HepG2 (cell line): ENCODE measurements around the gene RSPH9. TPM values are rescaled to one million over a fixed set of nuclear protein-coding genes. Genes with fewer than 3 reads are reported as not detected.

ENCODE experiments used
- ATAC-seq: fragments of 200-7000 bp; cut with Tn5 transposase; 3 replicates; pipeline ENCODE4 v1.9.1; 2020; ENCODE audit warnings: mild to moderate bottlenecking, moderate library complexity
- BruUV-seq: library from RNA; stranded (reverse); fragments of 400-500 nt; replicated peaks from 2 replicates; lab custom pipeline; 2021; lab: Mats Ljungman, UMichigan
- CTCF ChIA-PET: fragments of 300-600 bp; formaldehyde crosslinking; extraction: SDS; loops from one replicate; lab custom pipeline; 2021; ENCODE audit warnings: low total read pairs, inconsistent platforms, low intra/inter-chr PET ratio; lab: Yijun Ruan, JAX
- POLR2A ChIA-PET: fragments of 350-600 bp; sonication (Branson Sonifier 250); formaldehyde crosslinking; loops from one replicate; lab custom pipeline; 2020; ENCODE audit warnings: antibody characterized with exemption, inconsistent platforms; lab: Yijun Ruan, JAX
- DNase-seq: peaks from one replicate; pipeline ENCODE4 v3.0.0-alpha.2; 2015; ENCODE audit warnings: low spot score
- FAIRE-seq: peaks from 3 replicates; lab custom pipeline; 2011; peaks lifted over from hg19 to GRCh38; lab: Jason Lieb, UNC
- H2AFZ ChIP-seq: one replicate; pipeline ENCODE4 v1.6.1; 2011; ENCODE audit warnings: low read length, inconsistent platforms
- H3K27ac ChIP-seq: fragments of 300-600 bp; 3 replicates; pipeline ENCODE4 v1.8.0; 2011; ENCODE audit warnings: mixed run types, mild to moderate bottlenecking, mixed read lengths, low read length, inconsistent platforms; ENCODE audit not compliant: insufficient read depth; ENCODE audit errors: extremely low read length
- H3K27me3 ChIP-seq, 2 experiments: fragments of 200-600 bp in 1 of 2; 2 replicates in 1 of 2; 3 replicates in 1 of 2; pipeline versions ENCODE4 v1.6.0 to v1.8.0; 2011; ENCODE audit warnings: low read length in 2 of 2, mild to moderate bottlenecking in 2 of 2, moderate library complexity in 2 of 2, inconsistent platforms in 1 of 2; ENCODE audit not compliant: insufficient read depth in 2 of 2, control insufficient read depth in 1 of 2
- H3K36me3 ChIP-seq, 2 experiments: fragments of 200-600 bp in 1 of 2; replicated peaks in 1 of 2; 2 replicates in 1 of 2; 3 replicates in 1 of 2; pipeline versions ENCODE4 v1.5.1 to v1.8.0; 2011; ENCODE audit warnings: low read length in 2 of 2, inconsistent platforms in 1 of 2; ENCODE audit not compliant: insufficient read depth in 2 of 2, control insufficient read depth in 1 of 2
- H3K4me1 ChIP-seq: 2 replicates; pipeline ENCODE4 v1.5.1; 2012; ENCODE audit warnings: low read length, inconsistent platforms; ENCODE audit not compliant: insufficient read depth
- H3K4me2 ChIP-seq: 2 replicates; pipeline ENCODE4 v1.6.0; 2011; ENCODE audit warnings: low read depth, low read length, inconsistent platforms
- H3K4me3 ChIP-seq, 3 experiments: fragments of 200-600 bp in 1 of 3; sonication (generic), shearing (Covaris generic) in 1 of 3; replicated peaks in 1 of 3; 2 replicates each; pipeline ENCODE4 v1.5.1; 2011 to 2016; ENCODE audit warnings: low read length in 3 of 3, inconsistent platforms in 2 of 3, low read depth in 2 of 3, mild to moderate bottlenecking in 2 of 3, control low read depth in 1 of 3, mixed read lengths in 1 of 3; ENCODE audit not compliant: insufficient read depth in 1 of 3
- H3K79me2 ChIP-seq: one replicate; pipeline ENCODE4 v1.6.1; 2011; ENCODE audit warnings: low read length, inconsistent platforms; ENCODE audit not compliant: insufficient read depth
- H3K9ac ChIP-seq: 2 replicates; pipeline ENCODE4 v1.6.0; 2011; ENCODE audit warnings: mild to moderate bottlenecking, low read depth, low read length, inconsistent platforms; ENCODE audit not compliant: insufficient read depth
- H3K9me3 ChIP-seq: 2 replicates; pipeline ENCODE4 v1.5.1; 2012; ENCODE audit warnings: mild to moderate bottlenecking, low read length
- H4K20me1 ChIP-seq: 2 replicates; pipeline ENCODE4 v1.6.0; 2011; ENCODE audit warnings: inconsistent platforms, mild to moderate bottlenecking, low read length, moderate library complexity; ENCODE audit not compliant: insufficient read depth
- PHB2 ChIP-seq: fragments of 450-650 bp; IDR thresholded peaks from 2 replicates; pipeline ENCODE4 v1.6.1; 2018; ENCODE audit not compliant: partially characterized antibody
- POLR2AphosphoS2 ChIP-seq: IDR thresholded peaks from 2 replicates; pipeline ENCODE4 v1.6.1; 2011; ENCODE audit warnings: low read depth, low read length, improper control_type of control experiment
- TEF ChIP-seq: sonication (generic); formaldehyde crosslinking; IDR thresholded peaks from 2 replicates; pipeline ENCODE4 v1.5.0; 2020; ENCODE audit warnings: missing genetic modification reagents
- ZKSCAN8 ChIP-seq: IDR thresholded peaks from 2 replicates; pipeline ENCODE4 v1.6.1; 2016; ENCODE audit warnings: borderline replicate concordance, missing genetic modification reagents, missing compliant biosample characterization
- ZMYM3 ChIP-seq: sonication (generic); formaldehyde crosslinking; IDR thresholded peaks from 2 replicates; pipeline ENCODE4 v1.5.1; 2020; ENCODE audit warnings: mild to moderate bottlenecking, missing genetic modification reagents
- ZNF280D ChIP-seq: sonication (generic); formaldehyde crosslinking; IDR thresholded peaks from 2 replicates; pipeline ENCODE4 v1.5.1; 2020; ENCODE audit warnings: mild to moderate bottlenecking, missing genetic modification reagents
- ZNF674 ChIP-seq: sonication (generic); formaldehyde crosslinking; IDR thresholded peaks from 2 replicates; pipeline ENCODE4 v1.5.0; 2020; ENCODE audit warnings: low read depth, mild to moderate bottlenecking, missing genetic modification reagents
- ZNF788 ChIP-seq: sonication (generic); formaldehyde crosslinking; IDR thresholded peaks from 2 replicates; pipeline ENCODE4 v1.5.0; 2020; ENCODE audit warnings: mild to moderate bottlenecking, missing genetic modification reagents, borderline replicate concordance
- WGBS: methylation state at CpG from one replicate; pipeline ENCODE4 v1.1.6; 2017; ENCODE audit warnings: low lambda C conversion rate; 5-methylcytosine and 5-hydroxymethylcytosine counted together
- in situ Hi-C: cut with HindIII; loops from 2 replicates; pipeline ENCODE4 v1.10.0; 2017; ENCODE audit warnings: low pct_unique_long_range_greater_than_20kb; ENCODE audit not compliant: extremely low pct_ligation_motif_present
- intact Hi-C: fragments of 100-400 bp; cut with micrococcal nuclease; formaldehyde crosslinking; loops from one replicate; pipeline ENCODE4 v1.10.0; 2022; ENCODE audit not compliant: unreplicated experiment
- polyA plus RNA-seq, 8 experiments: library from polyadenylated mRNA; depleted of rRNA in 3 of 8; stranded (reverse) in 7 of 8; unstranded in 1 of 8; fragments of >200 nt; fragmentation: Illumina TruSeq in 4 of 8; extraction: Trizol in 4 of 8; gene quantifications; 2 replicates each; pipeline versions ENCODE4 v1.2.1 to v1.2.3, GENCODE V29; 2011 to 2016; ENCODE audit warnings: low read depth in 4 of 8, missing spikeins in 1 of 8, mixed read lengths in 1 of 8; ENCODE audit not compliant: insufficient read depth in 1 of 8
- total RNA-seq, 5 experiments: library from RNA; depleted of rRNA; stranded (reverse); fragments of >200 nt; fragmentation: Illumina TruSeq; extraction: Trizol; gene quantifications; 2 replicates each; pipeline ENCODE4 v1.2.3, GENCODE V29; 2016; ENCODE audit warnings: low read depth in 1 of 5

The RSPH9 gene
- total and polyA plus RNA-seq, 2 of the 13 experiments (the other 11 are each of a cell fraction or from before 2014, with no cell fraction given), result 0.04 TPM; not detected in 1

DNA sequence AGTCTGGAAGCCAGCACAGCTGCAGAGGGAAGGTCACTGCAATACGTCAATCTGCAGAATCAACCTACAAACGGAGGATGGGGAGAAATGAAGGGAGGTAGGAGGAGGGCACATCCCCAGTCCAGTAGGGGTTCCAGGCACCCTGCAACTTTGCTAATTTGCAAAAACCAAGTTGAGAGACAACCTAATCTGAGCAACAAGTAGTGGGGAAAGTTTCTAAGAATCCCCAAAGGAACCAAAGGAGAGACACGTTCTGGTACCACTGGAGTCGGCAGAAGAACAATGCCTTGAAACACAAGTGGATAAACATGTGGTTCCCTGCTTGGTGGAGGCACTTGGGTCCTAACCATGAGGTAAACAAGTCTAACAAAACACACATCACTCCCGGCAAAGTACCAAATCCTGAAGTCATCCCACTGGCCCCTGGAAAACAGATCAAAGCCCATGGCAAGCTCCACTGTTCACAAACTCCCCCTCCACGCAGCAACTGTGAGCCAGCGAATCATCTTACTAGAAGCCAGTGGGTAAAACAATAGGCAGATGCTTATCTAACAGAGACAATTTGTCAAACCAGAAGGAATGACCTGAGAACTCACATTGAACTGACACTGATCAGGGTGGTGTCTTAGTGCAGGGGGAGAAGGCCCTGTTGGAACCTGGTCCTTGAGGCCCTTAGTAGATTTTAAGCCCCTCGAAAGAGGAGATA lies 38.0 kb downstream of the RSPH9 start:
- H3K79me2 ChIP-seq, result peaks cover 68% of the 10 kb centered on the region
- POLR2A ChIA-PET, result interaction anchor here (1.1 to 1.3 kb wide), 2 partner anchors 10 to 53 kb away, joined by 3 to 6 read pairs; no protein-coding TSS in a partner anchor

More for the DNA sequence above, 38.0 kb downstream of the RSPH9 start:
- no peak for FAIRE-seq
- peaks cover 4% of the 10 kb centered on the region; the same call in 1 of the 2 replicates for H4K20me1 ChIP-seq
- H3K9me3 ChIP-seq, result no peaks in the 10 kb centered on the region
- no peak for TF ChIP-seq ZNF280D (CRISPR knock-in tag)
- no peak for TF ChIP-seq ZKSCAN8 (CRISPR knock-in tag)
- no peak for TF ChIP-seq TEF (CRISPR knock-in tag)
- TF ChIP-seq POLR2AphosphoS2, result no peak
- TF ChIP-seq ZNF788 (CRISPR knock-in tag), result no peak
- TF ChIP-seq PHB2, result no peak
- no peak for TF ChIP-seq ZNF674
- TF ChIP-seq ZMYM3 (CRISPR knock-in tag), result no peak
- no peak for DNase-seq
- intact Hi-C loops, result no loop called here
- H2AFZ ChIP-seq, result no peak overlapping the region
- no peak overlapping the region for H3K27ac ChIP-seq
- no peak overlapping the region for H3K4me3 ChIP-seq
- no peak overlapping the region for H3K4me2 ChIP-seq
- peaks cover 43% of the 10 kb centered on the region for H3K4me1 ChIP-seq
- peaks cover 39 to 68% of the 10 kb centered on the region in 2 experiments for H3K36me3 ChIP-seq
- in situ Hi-C loops, result no loop called here
- WGBS, result 90% methylated on average over 8 of the region's 8 CpGs
- CTCF ChIA-PET, result no interaction called here
- no peak for ATAC-seq
- no peak overlapping the region for H3K9ac ChIP-seq
- no peaks in the 10 kb centered on the region; a peak in 1 of 5 replicates for H3K27me3 ChIP-seq
- no TSS peak for BruUV-seq
